ENCODE results near the gene STK32B.

- TF ChIP-seq, protein P1, sequence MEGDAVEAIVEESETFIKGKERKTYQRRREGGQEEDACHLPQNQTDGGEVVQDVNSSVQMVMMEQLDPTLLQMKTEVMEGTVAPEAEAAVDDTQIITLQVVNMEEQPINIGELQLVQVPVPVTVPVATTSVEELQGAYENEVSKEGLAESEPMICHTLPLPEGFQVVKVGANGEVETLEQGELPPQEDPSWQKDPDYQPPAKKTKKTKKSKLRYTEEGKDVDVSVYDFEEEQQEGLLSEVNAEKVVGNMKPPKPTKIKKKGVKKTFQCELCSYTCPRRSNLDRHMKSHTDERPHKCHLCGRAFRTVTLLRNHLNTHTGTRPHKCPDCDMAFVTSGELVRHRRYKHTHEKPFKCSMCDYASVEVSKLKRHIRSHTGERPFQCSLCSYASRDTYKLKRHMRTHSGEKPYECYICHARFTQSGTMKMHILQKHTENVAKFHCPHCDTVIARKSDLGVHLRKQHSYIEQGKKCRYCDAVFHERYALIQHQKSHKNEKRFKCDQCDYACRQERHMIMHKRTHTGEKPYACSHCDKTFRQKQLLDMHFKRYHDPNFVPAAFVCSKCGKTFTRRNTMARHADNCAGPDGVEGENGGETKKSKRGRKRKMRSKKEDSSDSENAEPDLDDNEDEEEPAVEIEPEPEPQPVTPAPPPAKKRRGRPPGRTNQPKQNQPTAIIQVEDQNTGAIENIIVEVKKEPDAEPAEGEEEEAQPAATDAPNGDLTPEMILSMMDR (IDR thresholded peaks at IDR 0.05 in 8 of 11, conservative IDR thresholded peaks at IDR 0.05 in 3 of 11): no peak
- TF ChIP-seq POLR2A (IDR thresholded peaks at IDR 0.05): no peak
- TF ChIP-seq POLR2AphosphoS5 (IDR thresholded peaks at IDR 0.05): no peak
These were observed 16.6 kb downstream of the STK32B start for GRCh38 chr4:5067908-5068307.

Measured in spleen (tissue), 7 donors.